HG02678 (cell line): ENCODE results near the gene ACSBG1.

Experiments
- ATAC-seq: cut with Tn5 transposase; IDR thresholded peaks from one replicate; pipeline ENCODE4 v1.9.1; 2021; ENCODE audit warnings: mild to moderate bottlenecking, moderate library complexity; ENCODE audit not compliant: unreplicated experiment

The ACSBG1 gene

GRCh38 chr15:78133801-78134200 lies 100.6 kb downstream of the ACSBG1 start:
- no peak for ATAC-seq

DNA sequence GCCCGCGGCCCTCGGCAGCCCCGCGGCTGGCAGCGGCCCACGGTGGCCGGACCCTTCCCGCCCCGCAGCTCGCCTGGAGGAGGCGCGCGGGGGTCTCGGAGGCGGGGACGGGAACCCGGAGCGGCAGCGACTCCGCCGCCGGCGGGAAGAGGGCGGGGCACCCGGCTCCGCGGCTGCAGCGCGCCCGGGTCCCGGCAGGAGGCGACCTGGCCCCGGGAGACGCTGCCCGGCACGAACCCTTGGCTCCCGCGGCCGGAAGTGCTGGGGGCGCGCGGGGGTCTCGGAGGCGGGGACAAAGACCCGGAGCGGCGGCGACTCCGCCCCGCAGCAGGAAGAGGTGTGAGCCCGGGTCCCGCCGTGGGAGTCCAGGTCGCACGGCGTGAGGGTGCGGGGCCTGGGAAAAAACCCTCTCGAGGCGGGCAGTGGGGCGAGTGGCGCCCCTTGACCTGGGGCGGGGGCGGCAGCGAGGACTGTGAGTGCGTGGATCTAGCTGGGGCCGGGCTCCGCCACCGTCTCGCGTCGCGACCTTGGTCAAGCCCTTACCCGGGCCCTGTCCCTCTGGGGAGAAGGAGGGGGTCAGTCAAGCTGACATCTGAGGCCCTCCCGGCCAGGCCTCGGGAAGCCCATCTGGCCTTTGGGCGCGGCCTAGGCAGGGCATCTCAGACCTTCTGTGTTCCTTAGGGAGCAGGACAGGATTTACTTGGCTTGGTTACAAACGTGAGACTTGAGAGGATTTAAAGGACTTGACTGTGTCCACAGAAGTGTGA lies 102.9 kb downstream of the ACSBG1 start, which contains the start of gene CIB2:
CIB2 (minus strand) TSS at position 151 of the 767 bp plus-strand sequence. CDS start 230 bp downstream, outside the sequence.
- peak; percentile 88 for ATAC-seq

GRCh38 chr15:78130466-78131294 lies 103.7 kb downstream of the ACSBG1 start:
- ATAC-seq, result peak; percentile 42

DNA sequence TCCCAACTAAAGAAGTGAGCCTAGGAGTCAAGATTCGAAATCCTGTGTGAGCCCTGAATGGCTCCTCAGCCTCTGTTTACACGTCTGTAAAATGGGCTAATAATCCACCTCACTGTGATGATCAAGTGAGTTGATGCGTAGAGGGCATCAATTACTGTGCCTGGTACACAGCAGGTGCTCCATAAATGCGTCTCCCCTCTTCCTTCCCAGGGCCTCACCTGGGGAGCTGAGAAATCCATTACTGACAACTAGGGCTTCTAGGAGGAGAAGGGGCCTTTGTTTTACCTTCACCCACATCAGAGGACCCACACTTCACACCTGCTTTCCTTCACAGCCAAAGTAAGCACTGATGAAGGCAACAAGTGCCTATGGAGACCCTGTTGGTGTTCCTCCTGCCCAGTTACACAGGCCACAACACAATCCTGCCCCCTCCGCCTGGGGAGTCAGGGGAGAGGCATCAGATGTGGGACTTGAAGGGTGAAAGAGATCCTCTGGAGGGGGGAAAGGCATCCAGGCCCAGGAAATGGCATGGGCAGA lies 104.5 kb downstream of the ACSBG1 start:
- no peak for ATAC-seq

- no peak for ATAC-seq
Measured at GRCh38 chr15:78129077-78129750, 105.2 kb downstream of the ACSBG1 start.

DNA sequence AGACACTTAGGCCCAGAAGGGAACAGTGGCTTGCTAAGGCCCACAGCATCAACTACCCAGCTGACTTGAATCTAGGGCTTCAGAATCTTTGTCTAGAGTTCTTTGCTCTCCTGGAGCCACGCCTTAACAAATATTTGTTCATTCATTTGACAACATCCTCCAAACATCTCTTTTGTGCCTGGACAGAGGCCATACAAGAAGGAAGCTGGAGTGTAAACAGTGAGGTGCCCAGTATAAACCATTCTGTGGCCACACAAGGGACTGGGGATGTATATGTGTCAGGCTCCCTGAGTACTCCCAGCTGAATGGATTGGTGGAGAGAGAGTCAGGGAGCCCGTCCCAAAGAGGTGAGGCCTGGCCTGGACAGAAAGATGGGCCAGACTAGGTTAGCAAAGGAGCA lies 106.5 kb downstream of the ACSBG1 start:
- ATAC-seq, result no peak

DNA sequence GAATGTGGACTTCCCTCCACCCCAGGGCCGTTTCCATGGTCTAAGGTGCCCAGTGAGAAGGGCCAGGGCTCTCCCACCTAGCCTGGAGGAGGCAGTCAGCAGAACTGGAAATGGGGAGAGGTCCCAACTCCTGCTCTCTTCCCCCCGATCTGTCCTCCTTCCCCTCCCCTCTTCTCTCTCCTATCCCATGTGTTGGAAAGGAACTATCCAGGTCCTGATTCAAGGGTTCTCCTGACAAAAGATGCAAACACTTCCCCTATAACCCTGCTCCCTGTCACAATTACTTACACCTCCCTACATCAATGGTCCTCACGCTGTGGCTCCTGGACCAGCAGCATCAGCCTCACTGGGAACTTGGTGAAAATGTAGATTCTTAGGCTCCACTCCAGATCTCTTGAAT lies 109.1 kb downstream of the ACSBG1 start:
- ATAC-seq, result no peak

DNA sequence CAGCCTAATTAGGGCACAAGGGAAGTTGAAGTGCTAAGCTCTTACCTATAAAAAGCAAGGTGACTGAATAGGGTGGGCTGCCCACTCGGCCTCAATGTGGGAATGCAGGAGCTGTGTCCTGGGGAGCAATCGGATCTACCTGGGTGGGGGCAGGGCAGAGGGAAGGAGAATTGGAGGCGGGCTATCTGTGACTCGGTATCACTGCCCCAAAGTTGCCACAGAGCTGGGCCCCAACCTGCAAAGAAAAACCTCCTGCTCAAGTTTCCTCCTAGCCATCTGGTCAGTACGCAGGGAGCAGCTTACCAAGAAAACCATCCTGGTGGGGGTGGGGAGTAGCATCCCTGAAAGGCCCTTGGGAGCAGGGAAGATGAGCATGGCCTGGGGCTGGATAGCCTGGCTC lies 113.8 kb downstream of the ACSBG1 start:
- ATAC-seq, result no peak
